Measurements from ENCODE around the gene CLSTN1. TPM values are rescaled to one million over a fixed set of nuclear protein-coding genes. Genes with fewer than 3 reads are reported as not detected.

Gene CLSTN1
- polyA plus RNA-seq, 1 of the 3 experiments (the other 2 are of a cell fraction): 59.6 TPM

GRCh38 chr1:9866836-9867235, 43.1 kb upstream of the CLSTN1 start:
- no peak for DNase-seq
- CTCF ChIA-PET: interaction anchor here (0.6 to 11.2 kb wide), 13 partner anchors 8 to 240 kb away, joined by 3 to 175 read pairs (median 4); no protein-coding TSS in a partner anchor
- H3F3A ChIP-seq (replicated peaks; ENCODE audit: insufficient read depth): no peaks in the 10 kb centered on the region
- H3K36me3 ChIP-seq (replicated peaks in 1 of 2; ENCODE audit: control insufficient read depth in 1 of 2, insufficient read depth in 2 of 2, low read length in 1 of 2): peaks cover 10 to 11% of the 10 kb centered on the region in 2 experiments
- TF ChIP-seq TEAD4 (IDR thresholded peaks at IDR 0.05; ENCODE audit: borderline replicate concordance, insufficient read depth) (no peak), USF2 (IDR thresholded peaks at IDR 0.05; ENCODE audit: borderline replicate concordance, low read depth, low read length) (no peak), JUND (IDR thresholded peaks at IDR 0.05) (no peak), TCF12 (IDR thresholded peaks at IDR 0.05) (no peak), RXRA (IDR thresholded peaks at IDR 0.05; ENCODE audit: borderline replicate concordance, low read depth) (no peak)
- WGBS (ENCODE audit: low lambda C conversion rate): 80% methylated on average over 6 of the region's 6 CpGs
- H3K79me2 ChIP-seq (ENCODE audit: insufficient read depth): no peaks in the 10 kb centered on the region
- H3K9me2 ChIP-seq: no peaks in the 10 kb centered on the region
- no peaks in the 10 kb centered on the region for H4K20me1 ChIP-seq (ENCODE audit: insufficient read depth)
- H3K9ac ChIP-seq: no peak overlapping the region
- H2AFZ ChIP-seq (ENCODE audit: low read depth): no peak overlapping the region
- no peaks in the 10 kb centered on the region for H3K9me3 ChIP-seq
- no peaks in the 10 kb centered on the region for H3K27me3 ChIP-seq (ENCODE audit: insufficient read depth)
- POLR2A ChIA-PET: no interaction called here
- peaks cover 0 to 4% of the 10 kb centered on the region in 2 experiments; a peak in 1 of 4 replicates for H3K4me1 ChIP-seq (ENCODE audit: control insufficient read depth in 1 of 2, insufficient read depth in 2 of 2, low read depth in 1 of 2, low read length in 1 of 2)
- H3K4me2 ChIP-seq: no peak overlapping the region
- no peak overlapping the region for H3K4me3 ChIP-seq (ENCODE audit: low read depth in 2 of 2, low read length in 1 of 2)
- H3K27ac ChIP-seq (ENCODE audit: low read depth in 2 of 2, low read length in 1 of 2): no peak overlapping the region

GRCh38 chr1:9865724-9866123, 42.0 kb upstream of the CLSTN1 start:
- DNase-seq: no peak
- ChIA-PET POLR2A (no interaction called here), CTCF (interaction anchor here (0.7 to 11.2 kb wide), 10 partner anchors 9 to 239 kb away, joined by 3 to 175 read pairs (median 4); no protein-coding TSS in a partner anchor)
- peaks cover 0 to 4% of the 10 kb centered on the region in 2 experiments; a peak in 1 of 4 replicates for H3K4me1 ChIP-seq (ENCODE audit: control insufficient read depth in 1 of 2, insufficient read depth in 2 of 2, low read depth in 1 of 2, low read length in 1 of 2)
- H3K9me3 ChIP-seq: no peaks in the 10 kb centered on the region
- no peaks in the 10 kb centered on the region for H3K27me3 ChIP-seq (ENCODE audit: insufficient read depth)
- H3F3A ChIP-seq (replicated peaks; ENCODE audit: insufficient read depth): no peaks in the 10 kb centered on the region
- peaks cover 7 to 10% of the 10 kb centered on the region in 2 experiments for H3K36me3 ChIP-seq (replicated peaks in 1 of 2; ENCODE audit: control insufficient read depth in 1 of 2, insufficient read depth in 2 of 2, low read length in 1 of 2)
- no peak overlapping the region for H2AFZ ChIP-seq (ENCODE audit: low read depth)
- H3K4me3 ChIP-seq (ENCODE audit: low read depth in 2 of 2, low read length in 1 of 2): no peak overlapping the region
- no peaks in the 10 kb centered on the region for H4K20me1 ChIP-seq (ENCODE audit: insufficient read depth)
- H3K9ac ChIP-seq: no peak overlapping the region
- WGBS (ENCODE audit: low lambda C conversion rate): 88% methylated on average over 2 of the region's 2 CpGs
- H3K27ac ChIP-seq (ENCODE audit: low read depth in 2 of 2, low read length in 1 of 2): no peak overlapping the region
- TF ChIP-seq POLR2AphosphoS5 (IDR thresholded peaks at IDR 0.05; ENCODE audit: low read depth, low read length) (no peak), FOXM1 (IDR thresholded peaks at IDR 0.05; ENCODE audit: low read depth) (no peak), NRF1 (IDR thresholded peaks at IDR 0.05; ENCODE audit: low read depth, low read length) (no peak), PBX3 (IDR thresholded peaks at IDR 0.05) (no peak), MEF2A (IDR thresholded peaks at IDR 0.05; ENCODE audit: borderline replicate concordance, low read depth) (no peak), YY1 (IDR thresholded peaks at IDR 0.05; ENCODE audit: low read depth) (no peak), MXI1 (IDR thresholded peaks at IDR 0.05; ENCODE audit: low read depth, low read length) (no peak), RCOR1 (IDR thresholded peaks at IDR 0.05; ENCODE audit: low read length) (no peak), GATA2 (CRISPR knock-in tag; IDR thresholded peaks at IDR 0.05) (no peak), REST (IDR thresholded peaks at IDR 0.05; ENCODE audit: low read depth, low read length) (no peak), GABPA (IDR thresholded peaks at IDR 0.05; ENCODE audit: low read depth) (no peak), CHD2 (IDR thresholded peaks at IDR 0.05; ENCODE audit: low read length, partially characterized antibody) (no peak), CTCF (IDR thresholded peaks at IDR 0.05) (no peak)
- H3K79me2 ChIP-seq (ENCODE audit: insufficient read depth): no peaks in the 10 kb centered on the region
- H3K4me2 ChIP-seq: no peak overlapping the region
- H3K9me2 ChIP-seq: no peaks in the 10 kb centered on the region

Measured in SK-N-SH (cell line).